Body of pancreas (tissue), 4 donors: Measurements from ENCODE around the gene SLC10A1. TPM values are rescaled to one million over a fixed set of nuclear protein-coding genes. Genes with fewer than 3 reads are reported as not detected.
A peak's percentile ranks its signal among the peaks of the same experiment; 100 is the strongest.

Source experiments
- ATAC-seq: fragments of 150-250 bp; one replicate; pipeline ENCODE4 v1.9.1; 2016
- DNase-seq, 4 donors: peaks; one replicate each; pipeline ENCODE4 v3.0.0-alpha.2; 2019
- H3K27ac ChIP-seq, 4 donors: fragments of 200-600 bp; sonication (generic); 1 replicate in 3 of 4; 2 replicates in 1 of 4; pipeline versions ENCODE4 v1.5.1 to v1.6.1; 2016 to 2019; ENCODE audit warnings: mild to moderate bottlenecking in 1 of 4, mixed read lengths in 1 of 4, moderate library complexity in 1 of 4
- H3K27me3 ChIP-seq, 2 donors: fragments of 200-600 bp; sonication (generic); one replicate each; pipeline ENCODE4 v1.6.0; 2016; ENCODE audit warnings: mild to moderate bottlenecking in 1 of 2
- H3K36me3 ChIP-seq, 2 donors: fragments of 200-600 bp; sonication (generic); replicated peaks in 1 of 2; 2 replicates each; pipeline ENCODE4 v1.5.1; 2016; ENCODE audit warnings: low read depth in 2 of 2; ENCODE audit not compliant: insufficient read depth in 1 of 2
- H3K4me1 ChIP-seq: fragments of 200-600 bp; sonication (generic); one replicate; pipeline ENCODE4 v1.6.0; 2016
- H3K4me3 ChIP-seq, 2 donors: fragments of 200-600 bp; sonication (generic); 1 replicate in 1 of 2; 2 replicates in 1 of 2; pipeline ENCODE4 v1.5.1; 2016 to 2019
- H3K9me3 ChIP-seq, 3 donors: fragments of 200-600 bp; sonication (generic); 1 replicate in 2 of 3; 2 replicates in 1 of 3; pipeline ENCODE4 v1.5.1; 2016
- POLR2A ChIP-seq, 3 donors: fragments of 450-650 bp; IDR thresholded peaks; one replicate each; pipeline ENCODE4 v1.6.1; 2016; ENCODE audit warnings: antibody characterized with exemption in 3 of 3, mild to moderate bottlenecking in 2 of 3
- WGBS, 2 donors: methylation state at CpG; one replicate each; pipeline ENCODE4 v1.1.5; 2017; 5-methylcytosine and 5-hydroxymethylcytosine counted together
- intact Hi-C: fragments of 100-400 bp; cut with DNase I; formaldehyde crosslinking; loops from one replicate; pipeline ENCODE4 v1.15.1; 2023
- small RNA-seq: library from RNA; depleted of rRNA; stranded (forward); fragments of <200 nt; gene quantifications from one replicate; pipeline ENCODE3, GENCODE V24; 2016
- total RNA-seq, 2 donors: library from RNA; depleted of rRNA; stranded (reverse); fragments of >200 nt; gene quantifications; one replicate each; pipeline ENCODE4 v1.1.0, GENCODE V29; 2016
- TF ChIP-seq, protein P1 (sequence below), 7 experiments: fragments of 450-650 bp in 4 of 7; fragments of 200-600 bp in 3 of 7; sonication (generic) in 3 of 7; IDR thresholded peaks; one replicate each; pipeline ENCODE4 v1.5.1; 2016 to 2019; ENCODE audit warnings: antibody characterized with exemption in 7 of 7

Gene SLC10A1
- total RNA-seq, 2 donors from 2014 or later: not detected

DNA sequence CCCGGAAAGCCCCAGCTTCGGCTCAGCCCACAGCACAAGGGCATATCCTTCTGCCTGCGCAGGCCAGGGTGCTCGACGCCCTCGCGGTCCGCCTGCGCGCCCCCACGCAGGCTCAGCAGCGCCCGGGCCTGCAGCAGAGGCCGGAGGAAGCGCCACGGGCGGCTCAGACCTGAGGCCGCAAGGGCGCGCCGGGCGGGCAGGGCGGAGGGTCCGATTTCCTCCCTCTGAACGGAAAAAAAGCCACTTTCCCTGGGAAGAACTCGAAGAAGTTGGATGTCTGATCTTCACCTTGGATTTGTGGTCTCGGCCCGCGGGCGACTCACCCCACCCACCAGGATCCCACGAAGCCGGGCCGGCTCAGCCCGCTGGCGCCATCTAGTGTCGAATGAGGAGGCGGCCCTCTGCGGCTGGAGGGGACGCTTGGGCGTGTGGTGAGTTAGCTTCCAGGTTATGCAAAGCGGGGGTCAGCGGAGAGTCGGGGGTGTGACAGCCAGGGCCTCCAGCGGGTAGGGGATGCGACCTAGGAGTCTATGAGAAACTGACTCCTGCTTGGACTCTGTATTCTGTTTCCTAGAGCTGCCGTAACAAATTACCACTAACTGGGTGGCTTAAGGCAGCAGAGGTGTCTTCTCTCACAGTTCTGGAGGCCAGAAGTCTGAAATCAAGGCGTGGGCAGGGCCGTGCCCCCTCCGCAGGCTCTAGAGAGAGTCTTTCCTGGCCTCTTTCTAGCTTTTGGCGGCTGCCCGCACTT lies 70.1 kb downstream of the SLC10A1 start:
- H3K4me1 ChIP-seq: peaks cover 11% of the 10 kb centered on the region
- peak overlapping the region in 1 of 4 donors; percentile 7 for H3K27ac ChIP-seq
- DNase-seq (peak; percentile 69 to 78 (median 78)), ATAC-seq (peak; percentile 91)
- H3K27me3 ChIP-seq: no peaks in the 10 kb centered on the region
- no peaks in the 10 kb centered on the region for H3K36me3 ChIP-seq
- intact Hi-C loops: loop anchor here (5.0 kb wide), 1 partner anchor 125 kb away; no protein-coding TSS in a partner anchor
- TF ChIP-seq POLR2A (IDR thresholded peaks at IDR 0.05): no peak
- TF ChIP-seq, protein P1, sequence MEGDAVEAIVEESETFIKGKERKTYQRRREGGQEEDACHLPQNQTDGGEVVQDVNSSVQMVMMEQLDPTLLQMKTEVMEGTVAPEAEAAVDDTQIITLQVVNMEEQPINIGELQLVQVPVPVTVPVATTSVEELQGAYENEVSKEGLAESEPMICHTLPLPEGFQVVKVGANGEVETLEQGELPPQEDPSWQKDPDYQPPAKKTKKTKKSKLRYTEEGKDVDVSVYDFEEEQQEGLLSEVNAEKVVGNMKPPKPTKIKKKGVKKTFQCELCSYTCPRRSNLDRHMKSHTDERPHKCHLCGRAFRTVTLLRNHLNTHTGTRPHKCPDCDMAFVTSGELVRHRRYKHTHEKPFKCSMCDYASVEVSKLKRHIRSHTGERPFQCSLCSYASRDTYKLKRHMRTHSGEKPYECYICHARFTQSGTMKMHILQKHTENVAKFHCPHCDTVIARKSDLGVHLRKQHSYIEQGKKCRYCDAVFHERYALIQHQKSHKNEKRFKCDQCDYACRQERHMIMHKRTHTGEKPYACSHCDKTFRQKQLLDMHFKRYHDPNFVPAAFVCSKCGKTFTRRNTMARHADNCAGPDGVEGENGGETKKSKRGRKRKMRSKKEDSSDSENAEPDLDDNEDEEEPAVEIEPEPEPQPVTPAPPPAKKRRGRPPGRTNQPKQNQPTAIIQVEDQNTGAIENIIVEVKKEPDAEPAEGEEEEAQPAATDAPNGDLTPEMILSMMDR (IDR thresholded peaks at IDR 0.05): peak; percentile 95 to 99 (median 98)
- 6% methylated on average over 22 to 51 of the region's 51 CpGs for WGBS, 2 donors
- peak overlapping the region in 1 of 2 donors; percentile 10 for H3K4me3 ChIP-seq
- no peaks in the 10 kb centered on the region for H3K9me3 ChIP-seq

Small RNA genes lying within 50 kb of the gene (small RNA-seq; reads per million reads assigned to genes)
- gene RF00614: not detected

Other genes with a start within 250 kb of the SLC10A1 start
- not detected for gene CCDC177, start 222.4 kb downstream of the SLC10A1 start, total RNA-seq
- 10 to 100 TPM; 24.6 to 25.1 TPM for gene SUSD6, start 185.6 kb downstream of the SLC10A1 start, total RNA-seq
- gene SRSF5, start 30.1 kb downstream of the SLC10A1 start, total RNA-seq: 100 to 1,000 TPM; 198 to 230 TPM
- 10 to 100 TPM in 1 of 2 donors, 1 to 10 TPM in 1; 5.3 to 14.0 TPM for gene SMOC1, start 82.2 kb upstream of the SLC10A1 start, total RNA-seq